Right atrium auricular region (tissue), 2 donors: Measurements from ENCODE around the gene PAPOLG. TPM values are rescaled to one million over a fixed set of nuclear protein-coding genes. Genes with fewer than 3 reads are reported as not detected.

Source experiments
- DNase-seq: peaks from one replicate; pipeline ENCODE4 v3.0.0-alpha.2; 2019; ENCODE audit warnings: low spot score
- H3K27ac ChIP-seq, 2 donors: fragments of 200-600 bp; sonication (generic); 1 replicate in 1 of 2; 2 replicates in 1 of 2; pipeline ENCODE4 v1.5.1; 2016 to 2019
- H3K27me3 ChIP-seq, 2 donors: fragments of 200-600 bp; sonication (generic); one replicate each; pipeline versions ENCODE4 v1.5.1 to v1.6.0; 2017 to 2019
- H3K36me3 ChIP-seq: fragments of 200-600 bp; sonication (generic); one replicate; pipeline ENCODE4 v1.5.1; 2016
- H3K4me1 ChIP-seq, 2 donors: fragments of 200-600 bp; sonication (generic); one replicate each; pipeline versions ENCODE4 v1.5.1 to v1.6.0; 2017 to 2019
- H3K4me3 ChIP-seq, 2 donors: fragments of 200-600 bp; sonication (generic); 1 replicate in 1 of 2; 2 replicates in 1 of 2; pipeline ENCODE4 v1.5.1; 2017 to 2019; ENCODE audit warnings: mild to moderate bottlenecking in 1 of 2, moderate library complexity in 1 of 2
- H3K9me3 ChIP-seq, 2 donors: fragments of 200-600 bp; sonication (generic); one replicate each; pipeline ENCODE4 v1.5.1; 2019
- CTCF ChIP-seq, 2 donors: fragments of 200-600 bp; sonication (generic); IDR thresholded peaks; one replicate each; pipeline ENCODE4 v1.5.1; 2019; ENCODE audit warnings: antibody characterized with exemption in 2 of 2
- total RNA-seq, 2 donors: library from RNA; depleted of rRNA; stranded (reverse); fragments of >200 nt; gene quantifications; one replicate each; pipeline ENCODE4 v1.1.0, GENCODE V29; 2016

The PAPOLG gene
- total RNA-seq, 2 donors from 2014 or later = 9.4 to 10.6 TPM

DNA sequence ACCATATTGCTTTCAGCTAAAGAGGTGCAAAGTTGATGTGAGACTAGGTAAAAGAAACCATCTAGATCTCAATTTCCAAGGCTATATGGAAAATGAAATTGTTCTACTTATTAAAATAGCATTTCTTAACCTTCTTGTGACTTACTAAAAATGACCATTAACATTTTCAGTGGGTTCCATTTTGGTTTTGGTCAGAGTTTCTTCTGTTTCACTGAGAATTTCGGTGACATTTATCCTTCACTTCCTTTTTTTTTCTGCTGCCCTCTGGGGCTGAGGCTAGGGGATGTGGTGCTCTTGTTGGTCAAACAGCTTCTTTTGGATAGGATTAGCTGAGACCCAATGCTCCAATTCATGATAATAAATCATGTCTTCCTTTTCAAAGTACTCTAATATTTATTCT, 81.1 kb downstream of the PAPOLG start:
- Histone ChIP-seq H3K4me3 (no peak overlapping the region), H3K27ac (no peak overlapping the region), H3K27me3 (no peaks in the 10 kb centered on the region), H3K4me1 (no peaks in the 10 kb centered on the region), H3K36me3 (no peaks in the 10 kb centered on the region), H3K9me3 (no peaks in the 10 kb centered on the region)
- TF ChIP-seq CTCF (IDR thresholded peaks at IDR 0.05) = no peak
- no peak for DNase-seq

DNA sequence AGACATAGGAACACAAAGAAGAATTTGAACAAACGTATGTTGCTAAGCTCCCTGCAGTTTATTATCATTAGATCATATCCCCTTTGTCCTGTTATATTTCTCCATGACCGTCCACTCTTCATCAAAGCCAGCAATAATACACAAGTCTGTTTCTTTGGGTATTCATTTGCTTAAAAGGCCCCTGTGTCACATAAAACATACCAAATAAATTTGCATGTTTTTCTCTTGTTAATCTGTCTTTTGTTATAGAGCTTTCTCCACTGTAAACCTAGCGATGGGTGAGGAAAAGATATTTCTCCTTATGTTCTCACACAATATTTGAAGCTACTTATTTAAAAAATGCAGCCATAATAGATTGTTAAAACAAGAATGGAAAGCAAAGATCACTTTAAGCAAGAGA, 82.4 kb downstream of the PAPOLG start:
- H3K9me3 ChIP-seq = no peaks in the 10 kb centered on the region
- no peak for TF ChIP-seq CTCF (IDR thresholded peaks at IDR 0.05)
- no peaks in the 10 kb centered on the region for H3K27me3 ChIP-seq
- H3K36me3 ChIP-seq = no peaks in the 10 kb centered on the region
- H3K4me1 ChIP-seq = no peaks in the 10 kb centered on the region
- H3K4me3 ChIP-seq = no peak overlapping the region
- H3K27ac ChIP-seq = no peak overlapping the region
- no peak for DNase-seq

DNA sequence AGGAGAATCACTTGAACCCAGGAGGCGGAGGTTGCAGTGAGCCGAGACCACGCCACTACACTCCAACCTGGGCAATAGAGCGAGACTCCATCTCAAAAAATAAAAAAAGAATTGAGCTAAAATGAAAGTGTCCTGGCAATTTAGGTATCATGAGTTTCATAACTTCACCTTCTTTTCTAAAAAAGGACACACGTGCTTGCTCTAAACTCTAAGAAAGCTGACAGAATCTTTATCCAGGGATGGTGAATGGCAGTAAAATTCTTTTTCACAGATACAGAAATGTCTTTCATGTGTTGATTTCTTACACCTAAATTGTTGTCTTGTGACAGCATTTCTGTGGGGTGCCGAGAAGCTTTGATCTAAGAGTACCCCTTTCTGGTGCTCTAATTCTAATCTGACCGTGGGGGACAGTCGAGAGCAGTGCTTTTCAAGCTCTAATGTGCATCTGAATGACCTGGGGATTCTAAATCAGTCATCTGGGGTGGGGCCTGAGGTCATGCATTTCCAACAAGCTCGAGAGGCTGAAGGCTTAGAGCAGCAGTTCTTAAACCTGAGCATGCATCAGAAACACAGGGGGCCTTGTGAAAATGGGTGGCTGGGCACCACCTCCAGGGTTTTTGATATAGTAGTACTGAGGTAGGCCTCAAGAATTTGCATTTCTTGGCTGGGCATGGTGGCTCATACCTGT, 83.2 kb downstream of the PAPOLG start:
- no peak for DNase-seq
- Histone ChIP-seq H3K9me3 (no peaks in the 10 kb centered on the region), H3K36me3 (no peaks in the 10 kb centered on the region), H3K27ac (no peak overlapping the region), H3K27me3 (no peaks in the 10 kb centered on the region), H3K4me3 (no peak overlapping the region), H3K4me1 (no peaks in the 10 kb centered on the region)
- no peak for TF ChIP-seq CTCF (IDR thresholded peaks at IDR 0.05)

- no peak overlapping the region for H3K4me3 ChIP-seq
- no peaks in the 10 kb centered on the region for H3K9me3 ChIP-seq
- no peak for TF ChIP-seq CTCF (IDR thresholded peaks at IDR 0.05)
- H3K4me1 ChIP-seq = no peaks in the 10 kb centered on the region
- no peaks in the 10 kb centered on the region for H3K36me3 ChIP-seq
- H3K27ac ChIP-seq = no peak overlapping the region
- no peaks in the 10 kb centered on the region for H3K27me3 ChIP-seq
- DNase-seq = no peak
Observed at GRCh38 chr2:60840880-60841279, 84.8 kb downstream of the PAPOLG start.

DNA sequence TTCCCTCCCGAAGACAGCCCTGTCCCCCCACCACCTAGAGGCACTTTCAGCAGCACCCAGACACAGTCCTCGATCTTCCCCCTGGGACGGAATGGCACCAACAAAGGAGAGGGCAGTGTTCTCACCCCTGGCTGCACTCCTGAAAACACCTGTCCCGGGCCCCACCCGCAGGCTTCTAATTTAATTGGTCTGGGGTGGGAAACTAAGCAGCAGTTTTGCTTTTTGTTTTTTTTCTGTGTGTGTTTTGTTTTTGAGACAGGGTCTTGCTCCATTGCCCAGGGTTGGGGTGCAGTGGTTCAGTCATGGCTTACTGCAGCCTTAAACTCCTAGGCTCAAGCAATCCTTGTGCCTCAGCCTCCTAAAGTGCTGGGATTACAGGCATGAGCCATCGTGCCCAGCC, 86.9 kb downstream of the PAPOLG start:
- DNase-seq = no peak
- H3K9me3 ChIP-seq = no peaks in the 10 kb centered on the region
- no peaks in the 10 kb centered on the region for H3K4me1 ChIP-seq
- H3K36me3 ChIP-seq = no peaks in the 10 kb centered on the region
- H3K27ac ChIP-seq = no peak overlapping the region
- H3K4me3 ChIP-seq = no peak overlapping the region
- no peaks in the 10 kb centered on the region for H3K27me3 ChIP-seq
- TF ChIP-seq CTCF (IDR thresholded peaks at IDR 0.05) = no peak

- Histone ChIP-seq H3K27ac (no peak overlapping the region), H3K9me3 (no peaks in the 10 kb centered on the region), H3K27me3 (no peaks in the 10 kb centered on the region), H3K4me1 (no peaks in the 10 kb centered on the region), H3K4me3 (no peak overlapping the region), H3K36me3 (no peaks in the 10 kb centered on the region)
- TF ChIP-seq CTCF (IDR thresholded peaks at IDR 0.05) = no peak
- no peak for DNase-seq
Observed at GRCh38 chr2:60844105-60844504, 88.0 kb downstream of the PAPOLG start.
